Tibial artery (tissue), 4 donors: ENCODE results near the gene WDR37.
"Not testable (repeated sequence)": the region's sequence is repeated elsewhere in the genome, so short reads cannot be mapped to it uniquely, and the experiment has no call there.

Experiments
- DNase-seq, 2 donors: peaks; one replicate each; pipeline ENCODE4 v3.0.0-alpha.2; 2019
- H3K27ac ChIP-seq, 2 donors: fragments of 200-600 bp; sonication (generic) in 1 of 2; 1 replicate in 1 of 2; 2 replicates in 1 of 2; pipeline ENCODE4 v1.5.1; 2018 to 2019; ENCODE audit warnings: mild to moderate bottlenecking in 1 of 2
- H3K27me3 ChIP-seq, 2 donors: fragments of 200-600 bp; sonication (generic) in 1 of 2; one replicate each; pipeline versions ENCODE4 v1.5.1 to v1.6.0; 2016 to 2019
- H3K36me3 ChIP-seq, 3 donors: fragments of 200-600 bp; sonication (generic) in 2 of 3; one replicate each; pipeline ENCODE4 v1.5.1; 2016 to 2019; ENCODE audit warnings: mild to moderate bottlenecking in 2 of 3
- H3K4me1 ChIP-seq, 4 donors: fragments of 200-600 bp; sonication (generic) in 2 of 4; 1 replicate in 3 of 4; 2 replicates in 1 of 4; pipeline ENCODE4 v1.5.1; 2016 to 2019
- H3K4me3 ChIP-seq, 2 donors: fragments of 200-600 bp; sonication (generic) in 1 of 2; 1 replicate in 1 of 2; 2 replicates in 1 of 2; pipeline ENCODE4 v1.5.1; 2018 to 2019; ENCODE audit warnings: mild to moderate bottlenecking in 2 of 2
- H3K9me3 ChIP-seq, 3 donors: fragments of 200-600 bp; sonication (generic) in 1 of 3; one replicate each; pipeline ENCODE4 v1.5.1; 2016 to 2019
- CTCF ChIP-seq, 2 experiments: fragments of 200-600 bp in 1 of 2; fragments of 450-650 bp in 1 of 2; IDR thresholded peaks; one replicate each; pipeline ENCODE4 v1.5.1; 2017 to 2019; ENCODE audit warnings: antibody characterized with exemption in 2 of 2, mild to moderate bottlenecking in 1 of 2, moderate library complexity in 1 of 2
- intact Hi-C: fragments of 100-400 bp; cut with DNase I; formaldehyde crosslinking; loops from one replicate; pipeline ENCODE4 v1.15.0; 2023; ENCODE audit warnings: low total_unique reads

Gene WDR37, protein sequence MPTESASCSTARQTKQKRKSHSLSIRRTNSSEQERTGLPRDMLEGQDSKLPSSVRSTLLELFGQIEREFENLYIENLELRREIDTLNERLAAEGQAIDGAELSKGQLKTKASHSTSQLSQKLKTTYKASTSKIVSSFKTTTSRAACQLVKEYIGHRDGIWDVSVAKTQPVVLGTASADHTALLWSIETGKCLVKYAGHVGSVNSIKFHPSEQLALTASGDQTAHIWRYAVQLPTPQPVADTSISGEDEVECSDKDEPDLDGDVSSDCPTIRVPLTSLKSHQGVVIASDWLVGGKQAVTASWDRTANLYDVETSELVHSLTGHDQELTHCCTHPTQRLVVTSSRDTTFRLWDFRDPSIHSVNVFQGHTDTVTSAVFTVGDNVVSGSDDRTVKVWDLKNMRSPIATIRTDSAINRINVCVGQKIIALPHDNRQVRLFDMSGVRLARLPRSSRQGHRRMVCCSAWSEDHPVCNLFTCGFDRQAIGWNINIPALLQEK

GRCh38 chr10:1056326-1057105 lies at the start of gene WDR37:
TSS of gene WDR37 (plus strand) at chr10:1056385. CDS start at chr10:1072156, 15,771 bp downstream.
- Histone ChIP-seq H3K36me3 (peaks cover 0 to 21% (median 16%) of the 10 kb centered on the region in 3 donors), H3K4me1 (peaks cover 0 to 42% (median 17%) of the 10 kb centered on the region in 4 donors), H3K4me3 (peak within 1 kb of the TSS; percentile 69 to 88), H3K9me3 (no peaks in the 10 kb centered on the region), H3K27me3 (no peaks in the 10 kb centered on the region), H3K27ac (peak within 1 kb of the TSS; percentile 96 to 99)
- peak; percentile 82 to 92 for DNase-seq
- TF ChIP-seq CTCF (IDR thresholded peaks at IDR 0.05), result no peak
- intact Hi-C loops, result loop anchor here (2.0 to 5.0 kb wide), 2 partner anchors 68 to 124 kb away; partner anchors contain the start of genes GTPBP4 and LARP4B

DNA sequence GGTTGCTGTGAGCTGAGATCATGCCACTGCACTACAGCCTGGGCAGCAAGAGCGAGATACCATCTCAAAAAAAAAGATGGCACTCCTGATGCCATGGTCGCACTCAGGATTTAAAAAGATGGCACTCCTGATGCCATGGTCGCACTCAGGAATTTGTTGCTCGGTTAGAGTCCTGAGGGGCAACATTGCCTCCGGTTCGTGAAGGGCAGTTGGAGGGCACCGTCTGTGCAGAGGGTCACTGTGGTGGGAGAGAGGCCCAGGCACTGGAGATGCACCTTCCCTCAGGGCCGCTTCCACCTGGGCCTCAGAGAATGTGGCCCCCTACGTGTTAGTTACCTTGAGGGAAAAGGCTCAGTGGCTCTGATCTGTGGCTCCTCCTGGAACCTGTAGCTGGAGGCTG lies 49.6 kb upstream of the WDR37 start:
- H3K9me3 ChIP-seq, result peaks cover 0 to 13% (median 12%) of the 10 kb centered on the region in 3 donors
- intact Hi-C loops, result no loop called here
- peaks cover 95 to 100% (median 99%) of the 10 kb centered on the region in 3 donors for H3K36me3 ChIP-seq
- H3K27ac ChIP-seq, result no peak overlapping the region
- H3K4me1 ChIP-seq, result no peaks in the 10 kb centered on the region
- DNase-seq, result no peak
- no peak for TF ChIP-seq CTCF (IDR thresholded peaks at IDR 0.05)
- no peaks in the 10 kb centered on the region for H3K27me3 ChIP-seq
- no peak overlapping the region for H3K4me3 ChIP-seq

DNA sequence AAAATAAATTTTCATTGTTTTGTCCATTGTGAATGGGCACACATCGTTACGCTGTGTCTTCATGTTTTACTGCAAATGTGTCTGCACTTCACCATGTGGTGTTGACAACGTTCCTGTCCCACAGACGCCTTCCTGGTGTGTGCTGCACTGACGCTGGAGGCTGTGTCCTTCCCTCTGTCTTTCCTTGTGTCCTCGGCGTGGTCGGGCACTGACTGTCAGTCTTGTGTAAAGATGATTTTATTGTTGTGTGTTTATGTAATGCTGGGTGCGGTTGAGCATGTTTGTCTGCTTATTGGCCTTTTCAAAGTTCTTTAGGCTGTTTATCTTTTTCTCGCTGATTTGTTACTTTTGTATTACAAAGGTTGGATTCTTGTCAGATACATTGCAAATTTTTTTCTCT lies 48.6 kb upstream of the WDR37 start:
- Histone ChIP-seq H3K27me3 (no peaks in the 10 kb centered on the region), H3K27ac (no peak overlapping the region), H3K9me3 (peaks cover 0 to 8% (median 5%) of the 10 kb centered on the region in 3 donors), H3K4me1 (no peaks in the 10 kb centered on the region), H3K4me3 (no peak overlapping the region), H3K36me3 (peaks cover 96 to 100% (median 99%) of the 10 kb centered on the region in 3 donors)
- intact Hi-C loops, result no loop called here
- no peak for DNase-seq
- no peak for TF ChIP-seq CTCF (IDR thresholded peaks at IDR 0.05)

DNA sequence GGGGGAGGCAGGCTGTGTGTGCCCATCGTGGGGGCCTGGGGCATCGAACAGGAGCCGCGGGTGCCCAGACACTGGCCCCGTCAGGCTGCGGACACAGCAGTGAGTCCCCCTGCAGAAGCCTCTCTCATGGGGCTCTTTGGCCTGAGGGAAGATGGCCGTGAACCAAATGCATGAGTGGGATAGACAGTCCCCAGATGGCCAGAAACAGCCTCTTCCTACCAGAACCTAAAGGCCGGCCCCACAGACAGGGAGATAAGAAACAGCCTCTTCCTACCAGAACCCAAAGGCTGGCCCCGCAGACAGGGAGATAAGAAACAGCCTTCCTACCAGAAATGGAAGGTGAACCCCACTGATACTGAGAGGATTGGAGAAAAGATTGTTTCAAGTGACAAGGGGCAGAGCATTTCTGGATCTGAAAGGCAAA lies 47.1 kb upstream of the WDR37 start:
- Histone ChIP-seq H3K36me3 (peaks cover 95 to 100% (median 98%) of the 10 kb centered on the region in 3 donors), H3K27me3 (no peaks in the 10 kb centered on the region), H3K9me3 (no peaks in the 10 kb centered on the region), H3K4me3 (no peak overlapping the region), H3K4me1 (no peaks in the 10 kb centered on the region), H3K27ac (no peak overlapping the region)
- no peak for DNase-seq
- TF ChIP-seq CTCF (IDR thresholded peaks at IDR 0.05), result no peak
- intact Hi-C loops, result no loop called here

- H3K27ac ChIP-seq, DNase-seq, H3K4me1 ChIP-seq, intact Hi-C loops, H3K4me3 ChIP-seq, H3K9me3 ChIP-seq, H3K27me3 ChIP-seq: not testable (repeated sequence)
- H3K36me3 ChIP-seq, result peaks cover 93 to 100% (median 98%) of the 10 kb centered on the region in 3 donors
These were observed 46.2 kb upstream of the WDR37 start for GRCh38 chr10:1009947-1010346.
